NCI-H2227 treated with DMSO at 0.1 percent for 48 hours (cell line): Measurements from ENCODE around the gene ABCB1.
"Not testable (repeated sequence)": the region's sequence is repeated elsewhere in the genome, so short reads cannot be mapped to it uniquely, and the experiment has no call there.

Source experiments
- DNase-seq: peaks from one replicate; lab custom pipeline; 2025; lab: John Stamatoyannopoulos, UW

Gene ABCB1

DNA sequence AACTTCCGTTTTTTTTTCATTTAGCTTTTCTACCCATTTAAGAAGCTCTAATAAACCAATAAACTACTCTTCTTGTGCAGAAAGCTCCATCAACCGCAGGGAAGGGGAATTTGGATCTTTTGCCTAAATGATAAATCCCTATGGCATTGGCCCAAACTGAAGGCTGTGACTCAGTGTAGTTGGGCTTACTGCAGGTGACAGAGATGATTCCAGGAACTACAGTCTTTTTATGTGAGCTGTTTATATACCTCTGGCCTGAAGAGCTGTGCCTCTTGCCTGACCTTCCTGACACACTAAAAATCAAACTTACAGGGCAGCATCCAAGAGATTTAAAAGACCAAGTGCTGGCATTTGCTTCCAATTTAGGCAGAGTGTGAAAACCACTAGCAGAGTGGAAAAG lies 25.2 kb downstream of the ABCB1 start:
- no peak for DNase-seq

DNA sequence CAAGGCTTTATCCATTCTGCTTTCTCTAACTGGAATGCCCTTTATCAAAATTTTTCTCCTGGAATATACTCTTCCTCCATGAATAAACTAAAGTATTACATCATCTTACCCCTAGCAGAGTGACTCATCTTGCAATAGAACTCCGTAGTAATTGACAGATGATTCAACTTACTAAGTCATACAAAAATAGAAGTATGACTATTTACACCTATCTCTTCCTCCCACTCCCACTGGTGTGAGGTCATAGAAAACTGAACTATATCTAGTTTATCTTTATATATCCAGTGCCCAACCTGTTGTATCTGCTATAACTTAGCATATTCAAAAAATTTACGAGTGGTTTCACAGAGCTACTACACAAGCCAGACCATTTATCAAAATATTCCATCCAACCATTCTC lies 26.1 kb downstream of the ABCB1 start:
- no peak for DNase-seq

DNA sequence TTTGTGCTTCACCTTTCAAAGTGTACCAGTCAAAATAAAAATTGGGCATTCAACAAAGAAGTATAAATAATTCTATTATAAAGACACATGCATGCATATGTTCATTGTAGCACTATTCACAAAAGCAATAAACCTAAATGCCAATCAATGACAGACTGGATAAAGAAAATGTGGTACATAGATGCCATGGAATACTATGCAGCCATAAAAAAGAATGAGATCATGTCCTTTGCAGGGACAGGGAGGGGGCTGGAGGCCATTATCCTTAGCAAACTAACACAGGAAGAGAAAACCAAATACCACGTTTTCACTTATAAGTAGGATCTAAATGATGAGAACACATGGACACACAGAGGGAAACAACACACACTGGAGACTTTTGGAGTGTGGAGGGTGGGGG lies 28.2 kb downstream of the ABCB1 start:
- DNase-seq = not testable (repeated sequence)

DNA sequence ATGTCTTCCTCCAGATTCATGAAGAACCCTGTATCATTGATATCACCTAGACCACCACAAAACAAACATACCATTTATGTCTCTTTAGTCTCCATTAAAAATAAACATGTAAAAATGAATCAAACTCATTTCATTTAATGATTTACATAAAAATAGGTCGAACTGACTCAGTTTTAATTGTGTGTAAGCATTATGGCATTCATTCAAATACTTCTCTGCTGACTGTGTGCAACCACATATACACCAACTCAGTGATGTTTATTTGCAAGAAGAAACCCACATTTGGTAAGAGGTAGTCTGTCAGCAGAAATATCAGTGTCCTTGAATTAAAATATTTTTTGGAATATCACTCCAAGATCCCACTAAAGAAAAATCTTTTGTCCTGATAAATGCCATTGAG lies 30.5 kb downstream of the ABCB1 start:
- no peak for DNase-seq

GRCh38 chr7:87567052-87567451 lies 33.6 kb downstream of the ABCB1 start:
- no peak for DNase-seq

- DNase-seq = no peak
Measured at GRCh38 chr7:87566311-87566900, 34.3 kb downstream of the ABCB1 start.

- no peak for DNase-seq
Measured at GRCh38 chr7:87565877-87566276, 34.8 kb downstream of the ABCB1 start.

- no peak for DNase-seq
Measured at GRCh38 chr7:87564296-87564963, 36.3 kb downstream of the ABCB1 start.

DNA sequence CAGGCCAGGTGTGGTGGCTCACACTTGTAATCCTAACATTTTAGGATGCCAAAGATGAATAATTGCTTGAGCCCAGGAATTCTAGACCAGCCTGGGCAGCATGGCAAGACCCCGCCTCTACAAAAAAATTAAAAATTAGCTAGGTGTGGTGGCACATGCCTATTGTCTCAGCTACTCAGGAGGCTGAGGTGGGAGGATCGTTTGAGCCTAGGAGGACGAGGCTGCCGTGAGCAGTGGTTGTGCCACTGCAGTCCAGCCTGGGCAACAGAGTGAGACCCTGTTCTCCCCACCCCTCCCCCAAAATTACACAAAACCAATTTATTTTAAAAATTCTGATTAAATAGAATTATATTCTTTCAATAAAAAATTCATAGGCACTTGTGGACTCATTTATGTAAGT lies 39.0 kb downstream of the ABCB1 start:
- no peak for DNase-seq

DNA sequence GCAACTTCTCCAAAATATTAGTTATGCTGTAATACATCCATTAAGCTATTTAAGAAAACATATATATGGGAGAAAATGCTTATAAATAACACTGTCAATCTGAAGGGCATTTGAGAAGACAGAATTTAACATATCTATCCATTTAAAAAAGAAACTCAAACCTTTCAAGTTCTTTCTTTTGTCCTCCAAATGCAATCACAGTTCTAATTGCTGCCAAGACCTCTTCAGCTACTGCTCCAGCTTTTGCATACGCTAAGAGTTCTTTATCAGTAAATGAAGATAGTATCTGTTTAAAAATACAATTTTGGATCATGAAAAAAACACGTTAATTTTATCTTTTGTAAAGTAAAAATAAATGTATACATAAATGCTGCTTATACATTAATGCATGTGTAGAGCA lies 39.6 kb downstream of the ABCB1 start:
- no peak for DNase-seq

GRCh38 chr7:87552351-87552900 lies 48.3 kb downstream of the ABCB1 start:
- DNase-seq = no peak

DNA sequence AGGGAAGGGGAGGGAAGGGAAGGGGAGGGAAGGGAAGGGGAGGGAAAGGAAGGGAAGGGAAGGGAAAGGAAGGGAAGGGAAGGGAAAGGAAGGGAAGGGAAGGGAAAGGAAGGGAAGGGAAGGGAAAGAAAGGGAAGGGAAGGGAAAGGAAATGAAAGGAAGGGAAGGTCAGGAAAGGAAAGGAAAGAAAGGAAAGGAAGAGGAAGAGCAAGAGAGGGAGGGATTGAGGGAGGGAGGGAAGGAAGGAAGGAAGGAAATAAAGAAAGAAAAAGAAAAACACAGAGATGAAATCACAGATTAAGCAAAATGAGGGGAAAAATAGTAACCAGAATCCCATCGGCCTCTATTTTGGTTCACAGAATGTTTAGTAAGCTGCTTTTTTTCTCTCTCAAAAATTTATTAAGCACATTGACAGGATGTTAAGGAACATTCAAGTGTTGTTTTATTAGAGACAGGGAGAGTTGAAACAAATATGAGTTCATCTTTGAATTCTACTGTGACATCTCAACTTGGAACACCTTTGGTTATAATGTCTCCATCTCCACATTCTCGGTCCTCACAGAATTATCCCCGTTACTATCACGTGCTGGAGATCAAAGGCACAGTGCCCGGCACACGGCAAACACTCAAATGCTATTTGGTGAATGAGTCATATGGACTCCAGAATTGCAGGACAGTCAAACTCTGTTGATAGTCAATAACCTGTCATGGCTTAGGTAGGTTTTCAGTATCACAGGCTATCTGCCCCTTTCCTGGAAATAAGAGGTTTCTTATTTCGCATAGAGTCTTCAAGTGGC lies 52.4 kb downstream of the ABCB1 start:
- no peak for DNase-seq

- no peak for DNase-seq
Measured at GRCh38 chr7:87545760-87546159, 54.9 kb downstream of the ABCB1 start.

DNA sequence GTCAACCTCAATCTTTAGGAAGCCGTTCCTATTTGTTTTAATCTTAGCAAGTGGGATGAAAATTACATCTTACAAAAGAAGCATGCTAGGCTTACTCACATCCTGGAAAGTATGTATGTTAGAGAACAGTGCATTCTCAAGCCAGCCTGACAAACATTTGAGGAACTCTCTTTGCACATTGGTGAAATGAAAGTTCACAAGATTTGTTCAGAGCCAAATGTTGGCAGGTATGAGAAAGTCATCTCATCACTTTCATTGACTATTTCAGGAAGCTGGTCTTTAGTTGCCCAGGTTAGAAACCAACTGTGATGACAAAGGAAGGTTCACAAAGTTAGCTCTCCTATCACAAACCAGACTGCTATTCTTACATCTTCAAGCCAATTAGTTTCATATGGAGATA lies 57.1 kb downstream of the ABCB1 start:
- no peak for DNase-seq

DNA sequence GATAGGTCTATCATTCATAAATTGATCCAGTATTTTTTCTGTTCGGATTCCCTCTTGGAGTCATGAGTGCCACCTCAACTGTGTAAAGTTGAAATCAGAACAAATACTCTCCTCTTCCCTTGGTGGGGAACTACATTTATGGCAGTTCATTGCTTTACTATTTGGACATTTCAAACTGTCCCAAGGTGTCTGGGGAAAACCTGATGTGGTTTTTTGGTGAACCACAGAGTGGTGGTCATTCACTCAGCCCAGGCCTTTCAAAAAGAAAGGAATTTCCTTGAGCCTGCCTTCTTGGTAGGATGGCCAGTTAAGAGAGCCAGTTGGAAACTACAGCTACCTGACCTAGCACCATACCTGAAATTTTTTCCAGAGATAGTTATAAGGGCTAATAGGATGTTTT lies 59.0 kb downstream of the ABCB1 start:
- no peak for DNase-seq

DNA sequence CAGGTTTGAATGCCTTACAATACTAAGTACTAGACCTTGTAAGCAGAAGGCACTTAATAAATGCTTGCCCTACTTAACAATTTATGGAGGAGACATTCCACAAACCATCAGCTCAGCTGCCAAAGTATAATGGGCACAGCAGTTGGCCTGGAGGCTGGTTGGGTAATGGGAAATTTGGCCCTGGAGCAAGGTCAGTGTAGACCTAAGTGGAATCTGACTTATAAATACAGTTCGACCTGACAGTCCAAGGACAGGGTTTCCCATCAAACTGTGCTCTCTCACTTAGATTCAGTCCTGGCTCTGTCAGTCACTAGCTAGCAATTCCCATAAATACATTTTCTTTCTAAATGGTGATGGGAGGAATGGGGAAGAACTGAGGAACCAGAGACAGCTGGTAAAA lies 62.6 kb downstream of the ABCB1 start:
- no peak for DNase-seq

DNA sequence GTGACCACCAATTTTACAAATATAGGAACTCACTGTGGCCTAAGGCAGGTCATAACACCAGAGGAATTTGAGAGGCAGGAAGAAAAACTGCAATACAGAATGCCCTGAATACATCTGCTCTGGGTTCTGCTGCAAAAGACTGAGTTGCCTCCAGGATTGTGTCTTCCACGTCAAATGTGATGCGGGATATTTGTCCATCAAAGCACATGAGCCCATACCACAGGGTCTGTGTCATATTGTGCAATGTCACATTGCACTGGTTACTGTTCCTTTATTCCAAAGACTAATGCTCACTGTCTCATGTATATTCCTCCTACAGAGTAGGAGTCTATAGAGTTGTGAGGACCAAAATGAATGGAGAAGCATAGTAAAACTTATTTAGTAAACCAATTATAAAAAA lies 66.6 kb downstream of the ABCB1 start:
- DNase-seq = no peak

GRCh38 chr7:87530126-87530525 lies 70.6 kb downstream of the ABCB1 start:
- no peak for DNase-seq

DNA sequence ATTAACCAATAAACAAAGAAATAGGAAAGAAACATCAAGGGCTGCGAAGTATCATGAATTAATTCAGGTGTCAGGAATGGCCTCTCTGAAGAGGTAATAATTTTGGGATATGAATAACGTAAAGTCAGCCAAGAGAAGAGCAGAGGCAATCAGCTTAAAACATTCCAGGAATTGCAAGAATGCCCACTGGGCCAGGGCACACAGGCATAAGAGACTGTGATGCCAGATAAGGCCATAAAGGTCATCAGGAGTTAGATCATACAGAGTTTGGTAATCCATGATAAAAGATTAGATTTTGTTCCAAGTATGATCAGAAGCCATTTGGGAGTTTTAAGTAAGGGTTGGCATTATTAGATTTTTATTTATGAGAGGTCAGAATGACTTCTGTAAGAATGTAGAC lies 72.0 kb downstream of the ABCB1 start:
- DNase-seq = no peak

- DNase-seq = no peak
Measured at GRCh38 chr7:87518735-87519134, 81.9 kb downstream of the ABCB1 start.

GRCh38 chr7:87517891-87518290 lies 82.8 kb downstream of the ABCB1 start:
- no peak for DNase-seq

DNA sequence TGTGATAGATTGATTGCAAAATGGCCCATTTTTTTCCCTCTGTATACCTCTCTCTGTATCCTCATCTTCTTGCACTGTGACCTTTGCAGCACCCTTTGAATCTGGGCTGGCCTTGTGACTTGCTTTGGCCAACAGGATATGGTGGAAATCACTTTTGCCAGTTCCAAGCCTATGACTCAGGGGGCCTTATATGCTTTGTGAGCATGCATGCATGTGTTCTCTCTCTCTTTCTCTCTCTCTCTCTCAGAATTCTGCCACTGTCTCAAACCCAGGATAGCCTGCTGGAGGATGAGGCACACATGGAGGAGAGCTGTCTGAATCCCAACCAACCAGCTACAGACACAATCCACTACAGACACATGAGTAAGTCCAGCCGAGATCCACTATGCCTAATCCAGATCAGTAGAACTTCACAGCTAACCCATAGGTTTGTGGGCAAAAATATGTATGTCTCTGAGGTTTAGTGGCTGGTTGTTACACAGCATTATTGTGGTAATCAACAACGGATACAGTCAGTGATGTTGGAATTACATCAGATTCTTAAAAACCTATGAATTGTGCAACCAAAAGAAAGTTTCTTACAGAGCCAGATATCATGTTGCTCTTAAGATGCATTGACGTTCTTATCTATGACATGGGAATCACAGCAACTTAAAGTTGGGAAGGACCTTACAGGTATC lies 83.4 kb downstream of the ABCB1 start:
- DNase-seq = no peak
